Bronchial epithelial cell (primary cell): Measurements from ENCODE around the gene BCL2L14. TPM values are rescaled to one million over a fixed set of nuclear protein-coding genes. Genes with fewer than 3 reads are reported as not detected.
A peak's percentile ranks its signal among the peaks of the same experiment; 100 is the strongest.

Experiments used
- DNase-seq: peaks from one replicate; pipeline ENCODE4 v3.0.0-alpha.2; 2010; ENCODE audit warnings: low read depth
- FAIRE-seq: peaks from 2 replicates; lab custom pipeline; 2011; peaks lifted over from hg19 to GRCh38; lab: Jason Lieb, UNC
- H3K27me3 ChIP-seq: 2 replicates; pipeline ENCODE4 v1.5.1; 2011; ENCODE audit warnings: low read length; ENCODE audit not compliant: control insufficient read depth, insufficient read depth
- H3K36me3 ChIP-seq: 2 replicates; pipeline ENCODE4 v1.5.1; 2011; ENCODE audit warnings: low read length; ENCODE audit not compliant: control insufficient read depth, insufficient read depth
- H3K4me3 ChIP-seq: 2 replicates; pipeline ENCODE4 v1.5.1; 2011; ENCODE audit warnings: mild to moderate bottlenecking, low read depth, low read length, control low read depth
- CTCF ChIP-seq: IDR thresholded peaks from 2 replicates; pipeline ENCODE4 v1.5.1; 2011; ENCODE audit warnings: mild to moderate bottlenecking, moderate library complexity, low read length, control low read depth, inconsistent platforms; ENCODE audit not compliant: insufficient read depth, severe bottlenecking
- total RNA-seq: library from RNA; depleted of rRNA; stranded (reverse); fragments of >200 nt; gene quantifications from 2 replicates; pipeline ENCODE4 v1.2.1, GENCODE V29; 2014

Gene BCL2L14
- total RNA-seq, 1 donor from 2014 or later, result not detected

GRCh38 chr12:12048266-12048665 lies 22.5 kb upstream of the BCL2L14 start:
- no peak for TF ChIP-seq CTCF

DNA sequence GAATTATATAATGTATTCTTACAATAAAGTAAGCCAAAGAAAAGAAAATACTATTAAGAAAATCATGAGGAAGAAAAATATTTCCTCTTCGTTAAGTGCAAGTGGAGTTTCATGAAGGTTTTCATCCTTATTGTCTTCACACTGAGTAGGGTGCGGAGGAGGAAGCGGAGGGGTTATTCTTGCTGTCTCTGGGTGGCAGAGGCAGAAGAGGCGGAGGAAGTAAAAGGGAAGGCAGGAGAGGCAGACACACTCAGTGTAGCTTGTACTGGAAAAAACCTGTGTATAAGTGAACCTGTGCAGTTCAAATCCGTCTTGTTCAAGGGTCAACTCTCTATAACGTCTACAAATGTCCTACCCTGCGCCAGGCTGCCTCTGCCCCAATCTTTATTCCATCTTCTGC lies 22.0 kb upstream of the BCL2L14 start:
- H3K4me3 ChIP-seq, result no peak overlapping the region
- DNase-seq (no peak), FAIRE-seq (no peak)
- TF ChIP-seq CTCF, result no peak
- H3K36me3 ChIP-seq, result no peaks in the 10 kb centered on the region
- H3K27me3 ChIP-seq, result no peaks in the 10 kb centered on the region

More at GRCh38 chr12:12048266-12048665, 22.5 kb upstream of the BCL2L14 start:
- H3K36me3 ChIP-seq, result no peaks in the 10 kb centered on the region
- FAIRE-seq, result no peak
- DNase-seq, result no peak
- H3K27me3 ChIP-seq, result no peaks in the 10 kb centered on the region
- no peak overlapping the region for H3K4me3 ChIP-seq

GRCh38 chr12:12051668-12052067 lies 19.1 kb upstream of the BCL2L14 start:
- DNase-seq (no peak), FAIRE-seq (no peak)
- TF ChIP-seq CTCF, result no peak
- Histone ChIP-seq H3K27me3 (no peaks in the 10 kb centered on the region), H3K4me3 (no peak overlapping the region), H3K36me3 (no peaks in the 10 kb centered on the region)

DNA sequence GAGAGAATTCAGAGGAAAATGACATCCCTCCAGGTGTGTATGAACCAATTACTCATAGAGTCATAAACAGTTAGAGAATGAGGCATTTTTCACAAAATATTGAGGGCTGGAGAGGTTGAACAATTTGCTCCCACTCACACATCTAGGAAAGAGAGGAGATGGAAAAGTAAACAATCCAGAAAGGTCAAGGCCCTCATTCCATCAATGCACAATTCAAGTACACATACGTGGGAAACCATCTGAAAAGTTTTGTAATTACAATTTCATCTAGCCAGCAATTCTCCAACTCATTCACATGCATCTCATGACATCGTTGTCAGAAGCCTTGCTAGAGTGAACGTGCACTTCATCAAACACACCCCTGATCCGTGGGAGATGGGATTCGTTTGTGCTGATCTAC lies 15.7 kb upstream of the BCL2L14 start:
- DNase-seq, result no peak
- FAIRE-seq, result no peak
- Histone ChIP-seq H3K4me3 (no peak overlapping the region), H3K27me3 (no peaks in the 10 kb centered on the region), H3K36me3 (no peaks in the 10 kb centered on the region)
- no peak for TF ChIP-seq CTCF

- DNase-seq (peak; percentile 20), FAIRE-seq (no peak)
- Histone ChIP-seq H3K36me3 (no peaks in the 10 kb centered on the region), H3K4me3 (no peak overlapping the region), H3K27me3 (no peaks in the 10 kb centered on the region)
- no peak for TF ChIP-seq CTCF
Observed at GRCh38 chr12:12056951-12057350, 13.8 kb upstream of the BCL2L14 start.

- DNase-seq, result no peak
- Histone ChIP-seq H3K4me3 (no peak overlapping the region), H3K27me3 (no peaks in the 10 kb centered on the region), H3K36me3 (no peaks in the 10 kb centered on the region)
- no peak for TF ChIP-seq CTCF
- FAIRE-seq, result no peak
Observed at GRCh38 chr12:12064596-12064995, 6.1 kb upstream of the BCL2L14 start.
